Testis (tissue), 2 donors: ENCODE results near the gene NIN.

Experiments
- CTCF ChIP-seq, 3 experiments: fragments of 450-650 bp in 2 of 3; fragments of 200-600 bp in 1 of 3; sonication (generic) in 1 of 3; IDR thresholded peaks; one replicate each; pipeline ENCODE4 v1.5.1; 2016 to 2019; ENCODE audit warnings: antibody characterized with exemption in 3 of 3, mild to moderate bottlenecking in 2 of 3, moderate library complexity in 1 of 3
- POLR2A ChIP-seq: fragments of 450-650 bp; IDR thresholded peaks from one replicate; pipeline ENCODE4 v1.6.1; 2017; ENCODE audit warnings: antibody characterized with exemption, mild to moderate bottlenecking, moderate library complexity

- TF ChIP-seq CTCF (IDR thresholded peaks at IDR 0.05) (no peak), POLR2A (no peak)
Measured at GRCh38 chr14:50835280-50835679, 4.3 kb upstream of the NIN start.
